Adrenal gland (tissue), 12 donors: ENCODE results near the gene DCC. TPM values are rescaled to one million over a fixed set of nuclear protein-coding genes. Genes with fewer than 3 reads are reported as not detected.

Source experiments
- DNase-seq, 7 donors: peaks; one replicate each; pipeline ENCODE4 v3.0.0-alpha.2; 2019 to 2020
- H3K27ac ChIP-seq, 5 donors: fragments of 200-600 bp; sonication (generic) in 4 of 5; 1 replicate in 3 of 5; 2 replicates in 2 of 5; pipeline versions ENCODE4 v1.5.1 to v1.8.0; 2016 to 2020; ENCODE audit warnings: mild to moderate bottlenecking in 1 of 5
- H3K27me3 ChIP-seq: fragments of 200-600 bp; 2 replicates; pipeline ENCODE4 v1.8.0; 2021
- H3K36me3 ChIP-seq, 2 donors: fragments of 200-600 bp; replicated peaks in 1 of 2; 1 replicate in 1 of 2; 2 replicates in 1 of 2; pipeline versions ENCODE4 v1.5.1 to v1.8.0; 2018 to 2022
- H3K4me1 ChIP-seq, 2 donors: fragments of 200-600 bp; replicated peaks in 1 of 2; 1 replicate in 1 of 2; 2 replicates in 1 of 2; pipeline versions ENCODE4 v1.5.1 to v1.8.0; 2018 to 2021
- H3K4me3 ChIP-seq, 4 donors: fragments of 200-600 bp; sonication (generic) in 3 of 4; one replicate each; pipeline ENCODE4 v1.5.1; 2016 to 2018
- H3K9me3 ChIP-seq, 3 donors: fragments of 200-600 bp; sonication (generic) in 1 of 3; replicated peaks in 1 of 3; 1 replicate in 2 of 3; 2 replicates in 1 of 3; pipeline versions ENCODE4 v1.5.1 to v1.8.0; 2016 to 2021
- POLR2A ChIP-seq, 2 donors: fragments of 450-650 bp; IDR thresholded peaks; one replicate each; pipeline ENCODE4 v1.6.1; 2017; ENCODE audit warnings: antibody characterized with exemption in 2 of 2, mild to moderate bottlenecking in 2 of 2, moderate library complexity in 1 of 2
- WGBS, 4 donors: extraction: QIAGEN DNeasy Blood & Tissue Kit in 2 of 4; methylation state at CpG; one replicate each; pipeline versions ENCODE4 v1.1.5 to v1.1.7; 2013 to 2017; 5-methylcytosine and 5-hydroxymethylcytosine counted together
- intact Hi-C, 2 donors: fragments of 100-400 bp; cut with DNase I; formaldehyde crosslinking; loops; one replicate each; pipeline versions ENCODE4 v1.14.1 to v1.15.0; 2022 to 2023
- polyA plus RNA-seq, 3 donors: library from polyadenylated mRNA; stranded (reverse); fragments of 200-250 nt in 2 of 3; fragments of 350-450 nt in 1 of 3; fragmentation: Illumina TruSeq in 1 of 3; extraction: RNeasy Lipid Tissue Mini Kit (QIAGEN cat#74804) in 1 of 3; gene quantifications; one replicate each; pipeline ENCODE4 v1.2.3, GENCODE V29; 2013 to 2014
- total RNA-seq, 9 donors: library from RNA; depleted of rRNA in 4 of 9; stranded (reverse); fragments of >200 nt in 4 of 9; fragments of 120-200 nt in 1 of 9; fragmentation: NEBNext Ultra II Directional in 1 of 9; extraction: Animal tissue kit (Norgen Biotek cat#: 25700) in 1 of 9; gene quantifications; one replicate each; pipeline versions ENCODE4 v1.1.0 to v1.2.4, GENCODE V29; 2013 to 2023
- TF ChIP-seq, protein P1 (sequence below), 6 experiments: fragments of 450-650 bp in 4 of 6; fragments of 200-600 bp in 2 of 6; sonication (generic) in 1 of 6; IDR thresholded peaks; 1 replicate in 5 of 6; 2 replicates in 1 of 6; pipeline versions ENCODE4 v1.5.1 to v1.8.0; 2016 to 2021; ENCODE audit warnings: antibody characterized with exemption in 6 of 6, mild to moderate bottlenecking in 2 of 6, moderate library complexity in 1 of 6
- donor health status: healthy with polysubstance abuse.
- donor health status: Bipolar disorder and iron deficiency.
- donor health status: DM: yes; HTN: yes; CAD: no.
- donor health status: DM: no; HTN: no; CAD: no.
- donor health status: DM: no; HTN: no; CAD: no.
- donor health status: DM: yes; HTN: yes; CAD: no.

Gene DCC
- total and polyA plus RNA-seq, 12 donors: 0.33 to 3.5 (median 1.1) TPM; not detected in 1

- H3K9me3 ChIP-seq: no peaks in the 10 kb centered on the region
- H3K4me3 ChIP-seq: no peak overlapping the region
- H3K4me1 ChIP-seq: no peaks in the 10 kb centered on the region
- H3K27ac ChIP-seq: no peak overlapping the region
- H3K27me3 ChIP-seq: no peaks in the 10 kb centered on the region
- DNase-seq: no peak
- TF ChIP-seq, protein P1, sequence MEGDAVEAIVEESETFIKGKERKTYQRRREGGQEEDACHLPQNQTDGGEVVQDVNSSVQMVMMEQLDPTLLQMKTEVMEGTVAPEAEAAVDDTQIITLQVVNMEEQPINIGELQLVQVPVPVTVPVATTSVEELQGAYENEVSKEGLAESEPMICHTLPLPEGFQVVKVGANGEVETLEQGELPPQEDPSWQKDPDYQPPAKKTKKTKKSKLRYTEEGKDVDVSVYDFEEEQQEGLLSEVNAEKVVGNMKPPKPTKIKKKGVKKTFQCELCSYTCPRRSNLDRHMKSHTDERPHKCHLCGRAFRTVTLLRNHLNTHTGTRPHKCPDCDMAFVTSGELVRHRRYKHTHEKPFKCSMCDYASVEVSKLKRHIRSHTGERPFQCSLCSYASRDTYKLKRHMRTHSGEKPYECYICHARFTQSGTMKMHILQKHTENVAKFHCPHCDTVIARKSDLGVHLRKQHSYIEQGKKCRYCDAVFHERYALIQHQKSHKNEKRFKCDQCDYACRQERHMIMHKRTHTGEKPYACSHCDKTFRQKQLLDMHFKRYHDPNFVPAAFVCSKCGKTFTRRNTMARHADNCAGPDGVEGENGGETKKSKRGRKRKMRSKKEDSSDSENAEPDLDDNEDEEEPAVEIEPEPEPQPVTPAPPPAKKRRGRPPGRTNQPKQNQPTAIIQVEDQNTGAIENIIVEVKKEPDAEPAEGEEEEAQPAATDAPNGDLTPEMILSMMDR (IDR thresholded peaks at IDR 0.05): no peak
- TF ChIP-seq POLR2A (IDR thresholded peaks at IDR 0.05): no peak
- 46 to 67% (median 54%) methylated on average over 6 of the region's 6 CpGs for WGBS, 4 donors
- intact Hi-C loops: no loop called here
- H3K36me3 ChIP-seq: no peaks in the 10 kb centered on the region
Measured at GRCh38 chr18:52319424-52319983, 20.5 kb upstream of the DCC start.

DNA sequence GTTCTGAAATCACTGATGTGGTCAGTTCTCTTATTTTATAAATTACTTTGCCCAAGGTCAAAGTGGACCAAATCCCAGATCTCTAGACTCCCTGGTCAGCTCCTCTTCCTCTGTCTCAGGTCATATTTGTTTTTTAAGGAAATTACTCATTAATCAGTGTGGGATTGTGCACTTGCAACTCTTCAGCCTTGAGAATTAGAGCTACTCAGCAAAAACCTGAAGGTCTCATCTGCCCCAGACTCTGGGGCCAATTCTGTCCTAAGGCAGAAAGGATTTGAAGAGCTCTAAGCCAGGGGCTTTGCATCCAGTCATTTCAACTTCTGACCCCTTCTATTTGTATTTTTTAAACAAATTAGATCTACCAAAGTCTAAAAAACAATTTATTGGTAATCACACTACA lies 17.7 kb upstream of the DCC start:
- no peak overlapping the region for H3K27ac ChIP-seq
- no peak for DNase-seq
- no peak for TF ChIP-seq POLR2A (IDR thresholded peaks at IDR 0.05)
- TF ChIP-seq, protein P1 (IDR thresholded peaks at IDR 0.05): no peak
- no peaks in the 10 kb centered on the region for H3K36me3 ChIP-seq
- no peaks in the 10 kb centered on the region for H3K9me3 ChIP-seq
- intact Hi-C loops: no loop called here
- H3K4me3 ChIP-seq: no peak overlapping the region
- no peaks in the 10 kb centered on the region for H3K27me3 ChIP-seq
- no peaks in the 10 kb centered on the region for H3K4me1 ChIP-seq

GRCh38 chr18:52323802-52324201 lies 16.2 kb upstream of the DCC start:
- TF ChIP-seq, protein P1 (IDR thresholded peaks at IDR 0.05): no peak
- TF ChIP-seq POLR2A (IDR thresholded peaks at IDR 0.05): no peak
- WGBS, 4 donors: 24 to 56% (median 38%) methylated on average over 2 of the region's 2 CpGs
- intact Hi-C loops: no loop called here

DNA sequence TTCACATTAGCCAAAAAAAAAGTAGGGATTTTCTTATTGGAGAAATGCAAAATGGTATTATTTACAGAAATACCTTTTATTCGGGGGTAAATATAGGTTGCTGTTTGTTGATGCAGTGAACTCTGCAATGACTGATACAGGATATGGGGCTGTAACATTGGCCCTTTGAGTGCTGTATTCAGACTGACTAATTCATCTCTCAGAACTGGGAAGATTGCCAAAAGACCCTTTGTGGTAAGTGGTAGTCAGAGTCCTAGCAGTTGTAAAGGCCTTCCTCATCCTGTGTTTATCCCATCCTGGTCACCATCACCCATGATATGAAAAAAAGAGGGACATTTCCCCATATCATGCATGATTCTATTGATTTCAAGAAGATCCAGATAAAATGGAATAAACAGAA lies 14.0 kb upstream of the DCC start:
- Histone ChIP-seq H3K4me1 (no peaks in the 10 kb centered on the region), H3K4me3 (no peak overlapping the region), H3K27me3 (no peaks in the 10 kb centered on the region), H3K9me3 (no peaks in the 10 kb centered on the region), H3K36me3 (no peaks in the 10 kb centered on the region), H3K27ac (no peak overlapping the region)
- WGBS, 4 donors: 50 to 65% (median 56%) methylated on average over 1 of the region's 1 CpG
- TF ChIP-seq, protein P1 (IDR thresholded peaks at IDR 0.05): no peak
- no peak for TF ChIP-seq POLR2A (IDR thresholded peaks at IDR 0.05)
- intact Hi-C loops: no loop called here
- DNase-seq: no peak

More at GRCh38 chr18:52323802-52324201, 16.2 kb upstream of the DCC start:
- no peak overlapping the region for H3K4me3 ChIP-seq
- H3K27me3 ChIP-seq: no peaks in the 10 kb centered on the region
- H3K9me3 ChIP-seq: no peaks in the 10 kb centered on the region
- no peaks in the 10 kb centered on the region for H3K4me1 ChIP-seq
- H3K27ac ChIP-seq: no peak overlapping the region
- no peak for DNase-seq
- H3K36me3 ChIP-seq: no peaks in the 10 kb centered on the region
